Astrocyte (in vitro differentiated cells and primary cell): ENCODE data around the gene SH3BP5.

Experiments
- EZH2 ChIP-seq: IDR thresholded peaks from 2 replicates; pipeline ENCODE4 v1.6.1; 2012; ENCODE audit warnings: mild to moderate bottlenecking, low read length, inconsistent platforms; ENCODE audit not compliant: insufficient read depth
- TF ChIP-seq, protein P1 (sequence below): IDR thresholded peaks from 2 replicates; pipeline ENCODE4 v1.5.1; 2011; ENCODE audit warnings: low read depth, mild to moderate bottlenecking, inconsistent platforms, low read length, moderate library complexity; ENCODE audit not compliant: insufficient read depth

DNA sequence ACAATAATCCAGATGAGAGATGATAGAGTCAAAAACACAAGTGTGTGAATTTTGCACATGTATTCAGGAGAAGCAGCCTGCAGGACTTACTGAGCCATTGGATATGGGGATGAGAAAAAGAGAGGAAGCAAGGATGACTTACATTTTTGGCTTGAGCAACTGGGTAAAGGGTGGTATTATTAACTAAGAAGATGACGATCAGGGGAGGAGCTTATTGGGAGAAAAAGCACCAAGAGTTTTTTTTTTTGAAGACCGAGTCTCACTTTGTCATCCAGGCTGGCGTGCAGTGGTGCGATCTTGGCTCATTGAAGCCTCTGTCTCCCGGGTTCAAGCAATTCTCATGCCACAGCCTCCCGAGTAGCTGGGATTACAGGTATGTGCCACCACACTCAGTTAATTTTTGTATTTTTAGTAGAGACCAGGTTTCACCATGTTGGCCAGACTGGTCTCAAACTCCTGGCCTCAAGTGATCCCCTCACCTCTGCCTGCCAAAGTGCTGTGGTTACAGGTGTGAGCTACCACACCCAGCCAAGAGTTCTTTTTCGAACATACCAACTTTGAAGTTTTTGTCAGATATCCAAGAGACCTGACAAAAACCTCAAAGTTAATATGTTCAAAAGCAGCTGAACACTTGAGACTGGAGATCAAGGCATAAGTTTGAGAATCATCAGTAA is 14.8 kb upstream of the SH3BP5 start:
- TF ChIP-seq, protein P1, sequence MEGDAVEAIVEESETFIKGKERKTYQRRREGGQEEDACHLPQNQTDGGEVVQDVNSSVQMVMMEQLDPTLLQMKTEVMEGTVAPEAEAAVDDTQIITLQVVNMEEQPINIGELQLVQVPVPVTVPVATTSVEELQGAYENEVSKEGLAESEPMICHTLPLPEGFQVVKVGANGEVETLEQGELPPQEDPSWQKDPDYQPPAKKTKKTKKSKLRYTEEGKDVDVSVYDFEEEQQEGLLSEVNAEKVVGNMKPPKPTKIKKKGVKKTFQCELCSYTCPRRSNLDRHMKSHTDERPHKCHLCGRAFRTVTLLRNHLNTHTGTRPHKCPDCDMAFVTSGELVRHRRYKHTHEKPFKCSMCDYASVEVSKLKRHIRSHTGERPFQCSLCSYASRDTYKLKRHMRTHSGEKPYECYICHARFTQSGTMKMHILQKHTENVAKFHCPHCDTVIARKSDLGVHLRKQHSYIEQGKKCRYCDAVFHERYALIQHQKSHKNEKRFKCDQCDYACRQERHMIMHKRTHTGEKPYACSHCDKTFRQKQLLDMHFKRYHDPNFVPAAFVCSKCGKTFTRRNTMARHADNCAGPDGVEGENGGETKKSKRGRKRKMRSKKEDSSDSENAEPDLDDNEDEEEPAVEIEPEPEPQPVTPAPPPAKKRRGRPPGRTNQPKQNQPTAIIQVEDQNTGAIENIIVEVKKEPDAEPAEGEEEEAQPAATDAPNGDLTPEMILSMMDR, result no peak
- no peak for TF ChIP-seq EZH2
